GM12891 (cell line): ENCODE data around the gene HDLBP.

Experiments
- PAX5 ChIP-seq: IDR thresholded peaks from 2 replicates; pipeline ENCODE4 v1.6.1; 2011; ENCODE audit warnings: low read length, moderate library complexity, mild to moderate bottlenecking; ENCODE audit not compliant: insufficient read depth, severe bottlenecking
- POLR2A ChIP-seq: IDR thresholded peaks from 2 replicates; pipeline ENCODE4 v1.6.1; 2011; ENCODE audit warnings: low read depth, low read length, control low read depth
- POLR2AphosphoS5 ChIP-seq: IDR thresholded peaks from 2 replicates; pipeline ENCODE4 v1.6.1; 2011; ENCODE audit warnings: low read depth, low read length, control low read depth
- POU2F2 ChIP-seq: IDR thresholded peaks from 2 replicates; pipeline ENCODE4 v1.6.1; 2011; ENCODE audit warnings: low read depth, mild to moderate bottlenecking, control low read depth, low read length, moderate library complexity
- SPI1 ChIP-seq: IDR thresholded peaks from 2 replicates; pipeline ENCODE4 v1.6.1; 2011; ENCODE audit warnings: low read depth, low read length, control low read depth
- TAF1 ChIP-seq: IDR thresholded peaks from 2 replicates; pipeline ENCODE4 v1.6.1; 2011; ENCODE audit warnings: low read depth, low read length, control low read depth

- TF ChIP-seq POLR2AphosphoS5 (no peak), POLR2A (no peak), TAF1 (no peak), PAX5 (no peak), SPI1 (no peak), POU2F2 (no peak)
Measured at GRCh38 chr2:241194811-241195210, 120.7 kb downstream of the HDLBP start.
